Neural progenitor cell (in vitro differentiated cells): Measurements from ENCODE around the gene CD80. TPM values are rescaled to one million over a fixed set of nuclear protein-coding genes. Genes with fewer than 3 reads are reported as not detected.
"Not testable (repeated sequence)": the region's sequence is repeated elsewhere in the genome, so short reads cannot be mapped to it uniquely, and the experiment has no call there.

Source experiments
- DNase-seq: peaks from one replicate; pipeline ENCODE4 v3.0.0-alpha.2; 2016; ENCODE audit warnings: low spot score
- H2AFZ ChIP-seq: fragments of 200-600 bp; sonication (generic); replicated peaks from 2 replicates; pipeline ENCODE4 v1.6.1; 2016; ENCODE audit warnings: antibody characterized with exemption
- H3F3A ChIP-seq: fragments of 200-600 bp; sonication (generic); 2 replicates; pipeline ENCODE4 v1.6.1; 2016; ENCODE audit warnings: antibody characterized with exemption, low read depth
- H3K27ac ChIP-seq: fragments of 200-600 bp; sonication (generic); 2 replicates; pipeline ENCODE4 v1.5.1; 2016; ENCODE audit warnings: mild to moderate bottlenecking
- H3K27me3 ChIP-seq: fragments of 200-600 bp; sonication (generic); 2 replicates; pipeline ENCODE4 v1.6.1; 2016; ENCODE audit warnings: mild to moderate bottlenecking, moderate library complexity
- H3K36me3 ChIP-seq: fragments of 200-600 bp; sonication (generic); 2 replicates; pipeline ENCODE4 v1.5.1; 2016
- H3K4me1 ChIP-seq: fragments of 200-600 bp; sonication (generic); 2 replicates; pipeline ENCODE4 v1.6.1; 2016; ENCODE audit warnings: mixed run types
- H3K4me2 ChIP-seq: fragments of 200-600 bp; sonication (generic); 2 replicates; pipeline ENCODE4 v1.6.1; 2016
- H3K4me3 ChIP-seq: fragments of 200-600 bp; sonication (generic); 2 replicates; pipeline ENCODE4 v1.5.1; 2016
- H3K79me2 ChIP-seq: fragments of 200-600 bp; sonication (generic); 2 replicates; pipeline ENCODE4 v1.6.1; 2016; ENCODE audit warnings: low read depth
- H3K9ac ChIP-seq: fragments of 200-600 bp; sonication (generic); 2 replicates; pipeline ENCODE4 v1.6.1; 2016
- H3K9me3 ChIP-seq: fragments of 200-600 bp; sonication (generic); 2 replicates; pipeline ENCODE4 v1.5.1; 2016; ENCODE audit warnings: low read depth
- H4K20me1 ChIP-seq: fragments of 200-600 bp; sonication (generic); 2 replicates; pipeline ENCODE4 v1.6.1; 2016; ENCODE audit warnings: low read depth
- H3K27ac Mint-ChIP-seq: 3 replicates; pipeline ENCODE4 v1.8.0; 2021; ENCODE audit warnings: mixed read lengths
- H3K27me3 Mint-ChIP-seq: 2 replicates; pipeline ENCODE4 v1.8.0; 2022; ENCODE audit warnings: low read depth, mild to moderate bottlenecking, inconsistent platforms, moderate library complexity, mixed read lengths; ENCODE audit not compliant: insufficient read depth
- H3K36me3 Mint-ChIP-seq: 3 replicates; pipeline ENCODE4 v1.8.0; 2021; ENCODE audit warnings: mixed read lengths
- H3K4me1 Mint-ChIP-seq: 3 replicates; pipeline ENCODE4 v1.8.0; 2021; ENCODE audit warnings: mixed read lengths
- H3K4me3 Mint-ChIP-seq: 3 replicates; pipeline ENCODE4 v1.8.0; 2021; ENCODE audit warnings: mild to moderate bottlenecking, moderate library complexity, mixed read lengths
- H3K9me3 Mint-ChIP-seq: 3 replicates; pipeline ENCODE4 v1.8.0; 2020; ENCODE audit warnings: mixed read lengths
- EZH2 ChIP-seq: fragments of 200-600 bp; sonication (generic); IDR thresholded peaks from 2 replicates; pipeline ENCODE4 v1.6.1; 2017; ENCODE audit warnings: antibody characterized with exemption, mild to moderate bottlenecking, moderate library complexity
- EZH2phosphoT487 ChIP-seq: fragments of 200-600 bp; sonication (generic); IDR thresholded peaks from 2 replicates; pipeline ENCODE4 v1.6.1; 2017; ENCODE audit warnings: antibody characterized with exemption
- total RNA-seq: library from RNA; depleted of rRNA; stranded (reverse); fragments of >200 nt; gene quantifications from 2 replicates; pipeline ENCODE4 v1.2.3, GENCODE V29; 2015; ENCODE audit warnings: low replicate concordance
- TF ChIP-seq, protein P1 (sequence below): fragments of 200-600 bp; sonication (generic); IDR thresholded peaks from 2 replicates; pipeline ENCODE4 v1.5.1; 2017; ENCODE audit warnings: antibody characterized with exemption, mild to moderate bottlenecking

CD80 gene
- total RNA-seq, 1 donor from 2014 or later = 0.30 TPM

DNA sequence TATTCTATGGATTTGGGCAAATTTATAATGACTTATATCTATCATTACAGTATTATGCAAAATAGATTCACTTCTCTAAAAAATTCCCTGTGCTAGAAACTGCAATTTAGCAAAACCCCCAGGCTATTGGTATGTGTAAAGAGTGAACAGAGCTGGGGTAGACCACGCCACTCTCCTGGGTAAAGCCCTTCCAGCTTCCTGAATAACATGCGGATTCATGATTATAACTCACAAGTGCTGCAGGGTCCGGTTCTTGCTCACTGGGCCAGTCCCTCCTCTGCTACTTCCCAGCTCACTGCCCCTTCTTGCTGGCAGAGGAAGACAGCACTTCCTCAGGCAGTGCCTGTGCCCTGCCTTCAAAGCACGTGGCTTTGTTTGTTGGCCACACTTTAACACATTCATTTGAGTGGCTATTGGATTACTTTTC lies 4.1 kb downstream of the CD80 start:
- Mint-ChIP-seq H3K4me3 (no peak overlapping the region), H3K36me3 (no peaks in the 10 kb centered on the region), H3K27ac (no peak overlapping the region), H3K4me1 (peaks cover 3% of the 10 kb centered on the region), H3K27me3 (peaks cover 4% of the 10 kb centered on the region), H3K9me3 (no peaks in the 10 kb centered on the region)
- H3K4me2 ChIP-seq = no peak overlapping the region
- H3K79me2 ChIP-seq = no peaks in the 10 kb centered on the region
- H2AFZ ChIP-seq = no peak overlapping the region
- H4K20me1 ChIP-seq = no peaks in the 10 kb centered on the region
- no peak for DNase-seq
- no peak overlapping the region for H3K9ac ChIP-seq
- H3K36me3 ChIP-seq = no peaks in the 10 kb centered on the region
- H3K4me1 ChIP-seq = no peaks in the 10 kb centered on the region
- H3K9me3 ChIP-seq = no peaks in the 10 kb centered on the region
- no peak for TF ChIP-seq EZH2phosphoT487
- TF ChIP-seq EZH2 = no peak
- TF ChIP-seq, protein P1, sequence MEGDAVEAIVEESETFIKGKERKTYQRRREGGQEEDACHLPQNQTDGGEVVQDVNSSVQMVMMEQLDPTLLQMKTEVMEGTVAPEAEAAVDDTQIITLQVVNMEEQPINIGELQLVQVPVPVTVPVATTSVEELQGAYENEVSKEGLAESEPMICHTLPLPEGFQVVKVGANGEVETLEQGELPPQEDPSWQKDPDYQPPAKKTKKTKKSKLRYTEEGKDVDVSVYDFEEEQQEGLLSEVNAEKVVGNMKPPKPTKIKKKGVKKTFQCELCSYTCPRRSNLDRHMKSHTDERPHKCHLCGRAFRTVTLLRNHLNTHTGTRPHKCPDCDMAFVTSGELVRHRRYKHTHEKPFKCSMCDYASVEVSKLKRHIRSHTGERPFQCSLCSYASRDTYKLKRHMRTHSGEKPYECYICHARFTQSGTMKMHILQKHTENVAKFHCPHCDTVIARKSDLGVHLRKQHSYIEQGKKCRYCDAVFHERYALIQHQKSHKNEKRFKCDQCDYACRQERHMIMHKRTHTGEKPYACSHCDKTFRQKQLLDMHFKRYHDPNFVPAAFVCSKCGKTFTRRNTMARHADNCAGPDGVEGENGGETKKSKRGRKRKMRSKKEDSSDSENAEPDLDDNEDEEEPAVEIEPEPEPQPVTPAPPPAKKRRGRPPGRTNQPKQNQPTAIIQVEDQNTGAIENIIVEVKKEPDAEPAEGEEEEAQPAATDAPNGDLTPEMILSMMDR = no peak
- H3F3A ChIP-seq = no peaks in the 10 kb centered on the region
- H3K4me3 ChIP-seq = no peak overlapping the region
- no peak overlapping the region for H3K27ac ChIP-seq
- no peaks in the 10 kb centered on the region for H3K27me3 ChIP-seq

GRCh38 chr3:119553823-119554415 lies 5.5 kb downstream of the CD80 start:
- TF ChIP-seq EZH2phosphoT487 = no peak
- TF ChIP-seq, protein P1 = no peak
- Histone ChIP-seq H3K9me3 (no peaks in the 10 kb centered on the region), H3F3A (no peaks in the 10 kb centered on the region), H3K4me1 (no peaks in the 10 kb centered on the region), H3K4me3 (no peak overlapping the region), H3K4me2 (no peak overlapping the region), H3K27me3 (no peaks in the 10 kb centered on the region), H2AFZ (peak overlapping the region; percentile 0), H3K79me2 (no peaks in the 10 kb centered on the region), H3K9ac (no peak overlapping the region), H4K20me1 (no peaks in the 10 kb centered on the region), H3K36me3 (no peaks in the 10 kb centered on the region), H3K27ac (no peak overlapping the region)
- no peaks in the 10 kb centered on the region for H3K9me3 Mint-ChIP-seq
- H3K4me3 Mint-ChIP-seq = no peak overlapping the region
- DNase-seq = no peak
- H3K36me3 Mint-ChIP-seq = no peaks in the 10 kb centered on the region
- H3K27me3 Mint-ChIP-seq = peaks cover 5% of the 10 kb centered on the region
- peaks cover 3% of the 10 kb centered on the region for H3K4me1 Mint-ChIP-seq
- peak overlapping the region; percentile 64 for H3K27ac Mint-ChIP-seq

- not testable (repeated sequence) for H3K36me3 ChIP-seq
Measured at GRCh38 chr3:119552928-119553327, 6.5 kb downstream of the CD80 start.

DNA sequence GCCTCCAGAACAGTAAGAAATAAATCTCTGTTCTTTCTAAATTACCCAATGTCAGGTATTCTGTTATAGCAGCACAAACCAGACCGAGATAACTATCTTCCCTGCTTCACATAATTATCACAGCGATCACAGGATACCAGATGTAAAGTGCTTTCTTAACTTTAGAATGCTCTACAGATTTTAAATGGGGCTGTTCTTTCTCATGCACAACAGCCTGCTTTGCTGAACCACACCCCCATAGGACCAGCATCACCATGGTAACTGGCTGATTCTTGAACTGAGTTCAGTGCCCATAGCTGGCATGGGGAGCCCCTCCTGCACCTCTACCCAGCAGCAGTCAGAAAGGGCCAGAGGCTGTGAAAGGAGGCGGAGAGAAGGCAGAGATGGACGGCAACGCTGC lies 7.8 kb downstream of the CD80 start:
- Histone ChIP-seq H3K4me2 (no peak overlapping the region), H3K9me3 (no peaks in the 10 kb centered on the region), H3K9ac (no peak overlapping the region), H3K79me2 (no peaks in the 10 kb centered on the region), H3K36me3 (no peaks in the 10 kb centered on the region), H4K20me1 (no peaks in the 10 kb centered on the region), H3K4me3 (no peak overlapping the region), H3K27me3 (no peaks in the 10 kb centered on the region), H3K4me1 (no peaks in the 10 kb centered on the region), H3F3A (no peaks in the 10 kb centered on the region), H3K27ac (no peak overlapping the region), H2AFZ (no peak overlapping the region)
- Mint-ChIP-seq H3K27me3 (peaks cover 5% of the 10 kb centered on the region), H3K4me3 (no peak overlapping the region), H3K27ac (no peak overlapping the region), H3K36me3 (no peaks in the 10 kb centered on the region), H3K9me3 (no peaks in the 10 kb centered on the region), H3K4me1 (no peaks in the 10 kb centered on the region)
- no peak for DNase-seq
- TF ChIP-seq, protein P1 = no peak
- TF ChIP-seq EZH2 (no peak), EZH2phosphoT487 (no peak)

More at GRCh38 chr3:119552928-119553327, 6.5 kb downstream of the CD80 start:
- H2AFZ ChIP-seq, DNase-seq, H3K79me2 ChIP-seq, H3K27me3 Mint-ChIP-seq, H4K20me1 ChIP-seq, H3K36me3 Mint-ChIP-seq, H3K4me1 ChIP-seq, H3K4me3 Mint-ChIP-seq, H3K27me3 ChIP-seq, H3K9ac ChIP-seq, H3K4me2 ChIP-seq, H3K9me3 ChIP-seq, H3K4me1 Mint-ChIP-seq, H3K9me3 Mint-ChIP-seq, H3K27ac ChIP-seq, H3K27ac Mint-ChIP-seq, H3F3A ChIP-seq, H3K4me3 ChIP-seq: not testable (repeated sequence)
